ENCODE data around the gene SHISAL1.
"Not testable (repeated sequence)": the region's sequence is repeated elsewhere in the genome, so short reads cannot be mapped to it uniquely, and the experiment has no call there.

SHISAL1 gene

DNA sequence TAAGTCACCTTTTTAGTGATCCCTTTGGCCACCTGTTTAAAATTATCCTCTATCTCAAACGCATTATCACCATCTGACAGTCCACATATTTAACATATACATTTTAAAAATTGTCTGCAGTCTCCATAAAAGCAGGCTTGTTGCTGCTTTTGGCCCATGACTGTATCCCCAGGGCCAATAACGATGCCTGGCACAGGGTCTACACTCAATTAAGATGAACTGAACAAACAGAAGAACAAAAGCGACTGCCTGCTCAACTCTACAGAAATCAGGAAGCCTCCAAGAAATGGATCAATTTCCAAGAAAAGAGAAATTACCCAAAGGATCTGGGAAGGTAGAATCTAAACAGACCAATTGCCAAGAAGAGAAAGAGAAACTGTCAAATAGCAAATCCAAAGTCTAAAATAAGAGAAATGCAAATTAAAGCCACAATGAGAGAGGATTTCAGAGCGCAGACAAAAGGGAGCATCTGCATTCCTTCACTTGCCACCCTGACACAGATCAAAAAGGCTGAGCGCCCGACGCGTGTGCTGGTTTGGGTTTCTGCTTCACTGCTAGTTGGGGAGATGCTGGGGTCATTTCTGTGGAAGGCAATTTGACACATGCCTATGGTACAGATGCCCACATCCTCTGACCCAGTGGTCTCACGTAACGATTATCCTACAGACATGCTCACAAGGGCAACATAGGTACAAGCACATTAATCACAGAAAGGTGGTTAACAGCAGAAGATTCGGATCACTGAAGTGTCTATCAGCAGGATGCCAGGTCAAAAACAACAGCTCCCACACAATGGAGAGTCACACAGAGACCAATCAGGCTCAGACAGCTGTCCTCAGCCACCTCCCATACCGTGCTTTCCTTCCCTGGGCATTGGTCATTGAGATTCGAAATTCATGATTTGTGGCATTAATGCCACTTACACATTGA, 55.9 kb downstream of the SHISAL1 start:
- no peak for DNase-seq

DNA sequence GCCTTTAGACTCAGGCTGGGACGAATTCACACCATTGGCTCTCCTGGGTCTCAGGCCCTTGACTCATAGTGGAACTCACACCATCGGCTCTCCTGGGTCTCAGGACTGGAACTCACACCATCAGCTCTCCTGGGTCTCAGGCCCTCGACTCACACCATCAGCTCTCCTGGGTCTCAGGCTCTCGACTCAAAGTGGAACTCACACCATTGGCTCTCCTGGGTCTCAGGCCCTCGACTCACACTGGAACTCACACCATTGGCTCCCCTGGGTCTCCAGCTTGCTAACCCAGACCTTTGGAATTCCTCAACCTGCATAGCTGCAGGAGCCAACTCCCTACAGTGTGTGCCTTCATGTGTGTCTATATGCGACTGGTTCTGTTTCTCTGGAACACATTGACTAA, 56.7 kb downstream of the SHISAL1 start:
- DNase-seq: no peak

DNA sequence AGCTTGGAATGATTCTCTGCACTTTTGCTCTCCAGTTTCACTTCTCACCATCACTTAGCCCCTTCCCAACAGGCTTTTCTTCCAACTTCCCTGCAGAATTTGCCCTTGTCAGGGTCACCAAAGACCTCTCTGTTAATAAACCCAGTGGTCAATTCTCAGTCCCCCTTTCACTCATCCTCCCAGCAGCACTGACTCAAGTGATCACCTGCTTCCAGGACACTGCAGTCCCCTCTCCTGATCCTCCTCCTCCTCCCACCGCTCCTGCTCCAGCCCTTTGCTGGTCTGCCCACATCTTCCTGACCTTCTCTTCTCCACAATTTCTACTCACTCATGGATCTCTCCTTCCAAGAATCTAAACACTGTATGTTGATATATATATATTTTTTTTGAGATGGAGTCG, 57.9 kb downstream of the SHISAL1 start:
- no peak for DNase-seq

DNA sequence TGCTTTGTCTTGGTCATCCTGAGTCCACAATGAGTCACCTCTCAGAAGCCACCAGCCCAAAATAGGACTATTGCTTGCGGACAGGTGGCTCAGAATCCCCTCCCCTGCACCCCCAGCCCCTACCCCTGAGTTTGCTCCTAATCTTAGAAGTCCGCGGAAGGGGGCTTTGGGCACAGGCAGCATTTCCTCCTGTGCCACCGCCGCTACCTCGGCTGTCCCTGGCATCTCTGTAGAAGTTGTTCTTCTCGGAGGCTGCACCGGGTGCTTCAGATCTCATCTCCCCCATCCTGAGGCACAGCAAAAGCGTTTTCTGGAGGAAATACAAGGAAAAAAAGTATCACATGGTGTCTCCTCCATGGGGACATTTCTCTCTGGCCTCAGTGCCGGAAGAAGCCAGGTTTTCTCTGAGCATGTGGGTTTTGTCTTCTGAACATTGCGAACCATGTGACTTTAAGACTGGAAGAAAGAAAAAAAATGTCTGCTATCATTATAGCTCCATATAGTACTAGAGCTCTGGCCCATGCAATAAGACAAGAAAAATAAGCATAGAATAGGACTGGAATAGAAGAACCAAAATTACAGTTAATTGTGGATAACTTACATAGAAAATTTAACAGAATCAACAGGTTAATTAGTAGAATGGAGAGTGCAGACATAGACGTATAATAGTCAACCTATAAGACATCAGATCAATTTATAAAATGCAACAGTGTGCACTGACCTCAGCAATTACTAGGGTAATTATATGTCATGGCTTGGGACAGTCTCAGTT, 63.2 kb downstream of the SHISAL1 start:
- DNase-seq: no peak

DNA sequence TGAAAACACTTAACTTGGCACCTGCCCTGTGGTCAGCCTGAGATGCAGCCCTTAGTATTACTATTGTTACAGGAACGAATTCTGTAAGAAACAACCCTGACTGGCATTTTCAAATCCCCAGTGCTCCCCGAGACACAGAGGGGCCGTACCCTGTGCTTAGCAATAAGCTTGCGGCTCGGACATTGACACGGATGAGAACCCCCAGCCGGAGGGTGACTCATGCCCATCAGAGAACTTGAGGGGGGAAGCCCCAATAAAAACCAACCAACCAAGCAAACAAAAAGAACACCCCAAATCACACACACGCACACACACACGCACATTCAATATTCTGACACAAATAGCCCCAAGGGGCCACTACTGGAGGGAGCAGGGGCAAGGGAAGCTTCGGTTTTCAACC, 63.8 kb downstream of the SHISAL1 start:
- no peak for DNase-seq

DNA sequence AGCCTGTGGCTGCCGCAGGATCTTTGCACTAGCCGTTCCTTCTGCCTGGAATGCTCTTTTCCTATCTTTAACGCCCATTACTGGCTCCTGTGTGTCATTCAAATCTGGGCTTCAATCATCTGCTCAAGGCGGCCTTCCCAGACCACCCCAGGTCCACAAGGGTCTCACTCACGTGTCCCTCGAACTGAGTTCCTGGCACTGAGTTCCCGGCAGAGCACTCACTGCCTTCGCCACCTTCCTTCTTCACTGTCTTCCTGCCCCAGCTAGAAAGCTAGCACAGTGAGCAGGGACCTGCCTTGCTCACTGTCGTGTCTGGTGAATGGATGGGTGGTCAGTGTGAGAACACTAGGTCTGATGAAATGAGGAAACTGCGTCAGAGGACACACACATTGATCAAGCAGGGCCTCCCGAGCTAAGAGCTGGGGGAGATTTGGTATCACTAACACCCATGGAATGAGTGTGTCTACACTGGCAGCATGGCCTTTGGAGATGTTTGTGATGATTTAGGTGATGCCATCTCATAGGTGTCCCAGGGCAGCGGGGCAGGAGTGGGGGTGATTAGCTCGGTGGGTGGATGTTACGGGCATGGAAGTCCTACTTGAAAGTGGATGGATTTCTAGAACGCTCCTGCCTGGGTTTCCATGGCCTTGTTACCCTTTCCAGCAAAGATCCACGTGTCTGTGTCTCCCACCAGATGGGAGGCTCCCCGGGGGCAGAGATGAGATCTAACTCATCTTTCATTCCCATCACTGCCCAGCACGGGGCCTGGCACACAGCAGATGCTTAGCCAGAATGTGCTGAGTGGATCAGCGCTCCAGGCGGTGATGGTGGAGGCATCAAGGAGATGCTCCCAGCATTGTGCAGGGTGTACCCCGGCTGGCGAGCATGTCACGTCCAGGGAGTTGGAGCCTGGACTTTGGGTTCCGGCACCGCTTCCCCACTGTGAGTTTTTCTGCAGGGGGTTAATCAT, 64.5 kb downstream of the SHISAL1 start:
- no peak for DNase-seq

DNA sequence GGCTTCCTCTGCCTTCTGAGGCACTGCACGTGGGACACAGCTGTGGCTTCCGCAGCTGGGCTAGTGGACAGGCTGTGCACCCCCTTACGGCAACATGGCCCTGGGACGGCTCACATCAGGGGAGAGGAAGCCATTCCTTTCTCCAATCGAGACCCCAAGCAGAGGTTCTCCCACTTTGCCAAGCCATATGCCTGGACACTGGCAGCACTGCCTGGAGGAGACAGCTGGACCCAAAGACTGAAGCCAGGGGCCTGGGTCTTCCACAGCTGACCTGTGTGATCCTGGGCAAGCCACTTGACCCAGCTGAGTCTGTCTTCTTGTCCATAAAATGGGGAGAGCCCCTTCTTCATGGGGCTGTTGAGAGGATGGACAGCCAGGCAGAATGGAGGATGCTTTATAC, 65.4 kb downstream of the SHISAL1 start:
- DNase-seq: no peak

DNA sequence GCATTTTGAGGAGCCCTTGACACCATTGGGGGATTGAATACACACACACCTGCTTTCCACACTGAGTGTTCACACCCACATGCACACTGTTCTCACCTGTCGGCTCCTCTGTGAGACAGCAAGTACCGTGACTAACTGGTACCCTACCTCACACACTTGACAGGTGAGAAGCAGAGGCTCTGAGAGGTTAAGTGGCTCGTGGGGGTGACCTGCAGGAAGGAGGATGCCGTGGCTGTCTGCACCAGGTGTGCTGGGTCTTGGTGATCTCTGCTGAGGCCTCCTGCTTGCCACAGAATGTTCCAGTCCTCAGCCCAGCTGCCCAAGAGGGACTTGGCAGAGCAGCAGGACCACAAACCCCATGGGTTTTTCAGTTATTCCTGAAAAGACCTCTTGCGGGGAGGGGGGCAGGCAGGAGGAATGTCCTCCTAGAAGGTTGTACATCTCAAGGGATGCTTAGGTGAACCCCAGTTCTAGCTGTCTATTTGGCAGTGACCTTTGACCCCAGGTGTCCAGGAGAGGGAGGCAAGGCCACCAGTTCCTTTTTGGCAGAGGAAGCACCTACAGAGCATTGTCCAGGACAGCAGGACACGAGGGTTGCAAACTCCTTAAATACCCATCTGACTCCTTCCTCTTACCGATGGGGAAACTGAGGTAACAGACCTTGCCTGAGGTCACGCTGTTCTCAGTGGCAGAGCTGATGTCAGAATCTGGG, 66.0 kb downstream of the SHISAL1 start:
- no peak for DNase-seq

DNA sequence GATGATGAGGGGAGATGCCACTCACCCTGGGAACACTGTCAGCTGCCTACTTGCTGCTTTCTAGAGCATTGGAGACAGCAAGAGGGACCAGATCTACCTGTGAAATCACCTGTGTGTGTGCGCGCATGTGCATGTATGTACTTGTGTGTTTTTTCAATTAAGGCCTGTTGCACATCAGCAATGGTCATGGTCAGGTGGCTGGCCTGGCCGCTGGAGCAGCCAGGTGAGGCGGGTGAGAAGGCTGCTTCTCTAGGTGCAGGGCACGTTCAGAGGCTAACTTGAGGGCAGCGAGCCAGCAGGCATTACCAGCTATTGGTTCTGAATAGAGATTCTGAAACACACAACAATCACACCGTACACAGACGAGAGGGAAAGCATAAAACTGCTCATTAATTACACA, 66.9 kb downstream of the SHISAL1 start:
- no peak for DNase-seq

DNA sequence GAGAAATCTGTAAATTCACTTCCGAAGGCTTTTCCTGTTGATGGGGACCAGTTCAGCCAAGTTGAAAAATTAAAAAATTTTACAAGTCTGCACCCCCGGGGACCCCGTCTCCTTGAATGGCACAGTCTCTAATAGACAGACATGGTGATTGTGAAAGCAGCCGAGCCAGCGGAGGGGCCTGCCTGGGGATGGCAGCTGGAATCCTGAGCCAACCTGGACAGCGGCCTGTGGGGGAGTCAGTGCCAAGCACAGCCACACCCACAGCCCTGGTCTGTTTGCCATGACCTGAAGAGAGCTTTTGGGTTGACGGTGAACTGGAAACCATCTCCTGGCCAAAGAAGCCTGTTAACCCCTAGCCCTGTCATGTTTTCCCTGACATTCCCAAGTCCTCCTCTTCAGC, 67.3 kb downstream of the SHISAL1 start:
- no peak for DNase-seq

DNA sequence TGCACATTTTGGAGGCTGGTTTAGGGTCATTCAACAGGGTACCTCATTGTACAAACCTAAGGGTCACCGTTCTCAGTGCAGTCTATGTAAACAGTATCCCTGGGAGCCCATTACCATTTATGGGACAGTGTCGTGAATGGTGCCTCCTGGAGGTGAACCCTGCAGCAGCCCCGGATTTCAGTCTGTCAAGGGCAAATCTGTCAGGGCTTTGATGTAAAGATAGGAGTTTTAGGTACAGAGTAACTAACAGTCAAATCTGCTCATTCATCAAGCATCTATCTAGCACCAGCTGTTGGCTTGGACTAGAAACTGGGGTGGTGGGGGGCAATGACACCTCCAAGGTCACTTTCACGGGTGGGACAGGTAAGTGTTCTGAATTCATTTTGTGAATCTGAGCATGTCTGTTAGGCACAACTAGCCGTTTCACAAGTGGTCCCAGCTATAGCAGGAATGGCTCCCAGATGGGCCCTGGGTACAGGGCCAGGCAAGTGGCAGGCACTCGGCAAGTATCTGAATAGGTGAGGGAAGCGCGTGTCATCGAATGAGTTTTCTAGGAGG, 68.4 kb downstream of the SHISAL1 start:
- no peak for DNase-seq

DNA sequence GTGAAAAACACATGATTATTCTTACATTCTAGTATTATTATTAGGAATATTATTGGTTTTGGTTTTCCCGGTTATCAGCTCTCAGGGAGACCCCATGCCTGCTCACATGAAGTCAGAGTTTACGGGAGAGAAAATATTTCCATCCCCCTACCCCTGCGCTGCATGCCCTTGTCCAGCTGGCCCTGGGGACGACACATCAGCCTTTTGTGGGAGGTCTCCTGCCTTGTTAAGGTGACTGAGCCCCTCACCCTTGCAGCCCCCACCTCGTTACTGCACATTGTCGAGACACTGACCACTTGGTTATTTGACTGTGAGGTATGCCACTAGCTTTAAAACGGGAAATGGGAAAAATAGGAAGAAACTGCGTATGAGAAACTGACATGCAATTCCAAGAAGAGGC, 69.0 kb downstream of the SHISAL1 start:
- no peak for DNase-seq

DNA sequence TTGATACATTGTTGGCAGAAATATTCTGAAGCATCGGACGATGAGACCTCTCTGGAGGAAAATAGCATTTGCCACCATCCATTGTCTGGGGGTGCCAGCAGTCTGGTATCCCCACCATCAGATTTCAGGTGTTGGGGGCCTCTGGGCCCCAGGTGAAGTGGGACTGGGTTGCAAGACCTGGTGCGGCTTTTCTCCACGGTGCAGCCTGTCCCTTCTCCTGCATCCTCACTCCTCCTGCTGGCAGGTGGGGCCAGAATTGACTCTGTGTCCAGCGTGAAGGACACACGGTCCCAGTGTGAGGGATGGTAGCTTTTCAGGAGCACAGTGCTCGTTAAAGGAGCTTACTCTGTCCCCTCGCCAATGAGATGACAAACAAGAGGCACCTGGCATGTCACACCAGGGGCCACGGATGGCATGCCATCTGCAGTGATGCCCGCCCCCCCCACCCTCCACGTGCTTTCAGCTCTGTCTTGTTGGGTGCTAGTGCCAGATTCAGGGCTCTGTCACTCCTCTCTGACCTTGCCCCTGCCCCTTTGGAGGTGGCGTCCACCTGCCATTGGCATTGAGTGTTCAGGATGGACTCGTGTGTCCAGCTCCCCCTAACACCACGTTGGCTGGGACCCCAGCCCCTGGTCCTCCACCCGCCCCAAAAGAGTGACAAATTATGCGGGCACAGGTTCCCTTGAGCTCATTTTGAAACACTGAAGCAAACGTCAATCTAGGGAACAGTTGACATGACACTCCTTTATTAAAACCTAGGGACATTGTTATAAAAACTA, 69.6 kb downstream of the SHISAL1 start:
- no peak for DNase-seq

DNA sequence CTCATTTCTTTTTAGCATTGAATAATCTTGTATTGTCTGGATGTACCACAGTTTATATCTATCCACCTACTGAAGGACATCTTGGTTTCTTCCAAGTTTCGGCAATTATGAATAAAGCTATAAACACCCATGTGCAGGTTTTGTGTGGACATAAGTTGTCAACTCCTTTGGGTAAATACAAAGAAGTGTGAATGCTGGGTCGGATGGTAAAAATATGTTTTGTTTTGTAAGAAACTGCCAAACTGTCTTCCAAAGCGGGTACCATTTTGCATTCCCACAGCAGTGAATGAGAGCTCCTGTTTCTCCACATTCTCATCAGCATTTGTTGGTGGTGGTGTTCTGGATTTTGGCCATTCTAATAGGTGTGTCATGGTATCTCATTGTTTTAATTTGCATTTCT, 71.6 kb downstream of the SHISAL1 start:
- not testable (repeated sequence) for DNase-seq

DNA sequence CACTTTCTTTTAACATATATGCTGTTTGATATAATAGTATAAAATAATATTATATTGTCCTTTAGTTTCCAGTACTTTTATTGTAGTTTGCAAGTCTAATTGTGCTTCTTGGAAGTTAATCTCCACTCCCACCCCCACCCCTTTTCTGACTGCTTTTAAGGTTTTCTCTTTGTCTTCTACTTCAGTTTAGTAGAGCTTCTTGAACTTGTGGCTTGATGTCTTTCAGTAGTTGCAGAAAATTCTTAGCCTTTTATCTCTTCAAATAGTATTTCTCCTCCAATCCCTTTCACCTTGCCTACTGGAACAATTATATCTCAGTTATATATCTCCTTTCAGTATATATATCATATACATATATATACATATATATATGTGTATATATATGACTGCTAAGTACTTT, 75.5 kb downstream of the SHISAL1 start:
- no peak for DNase-seq

DNA sequence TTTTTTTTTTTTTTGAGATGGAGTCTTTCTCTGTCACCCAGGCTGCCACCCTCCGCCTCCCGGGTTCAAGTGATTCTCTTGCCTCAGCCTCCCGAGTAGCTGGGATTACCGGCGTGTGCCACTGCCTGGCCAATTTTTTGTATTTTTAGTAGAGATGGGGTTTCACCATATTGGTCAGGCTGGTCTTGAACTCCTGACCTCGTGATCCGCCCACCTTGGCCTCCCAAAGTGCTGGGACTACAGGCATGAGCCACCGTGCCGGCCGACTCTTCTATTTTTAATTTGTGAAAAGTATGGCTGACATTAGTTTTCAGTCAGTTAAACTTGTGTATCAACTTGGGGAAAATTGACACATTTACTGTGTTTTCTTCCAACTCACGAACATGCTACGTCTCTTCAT, 78.4 kb downstream of the SHISAL1 start:
- not testable (repeated sequence) for DNase-seq

DNA sequence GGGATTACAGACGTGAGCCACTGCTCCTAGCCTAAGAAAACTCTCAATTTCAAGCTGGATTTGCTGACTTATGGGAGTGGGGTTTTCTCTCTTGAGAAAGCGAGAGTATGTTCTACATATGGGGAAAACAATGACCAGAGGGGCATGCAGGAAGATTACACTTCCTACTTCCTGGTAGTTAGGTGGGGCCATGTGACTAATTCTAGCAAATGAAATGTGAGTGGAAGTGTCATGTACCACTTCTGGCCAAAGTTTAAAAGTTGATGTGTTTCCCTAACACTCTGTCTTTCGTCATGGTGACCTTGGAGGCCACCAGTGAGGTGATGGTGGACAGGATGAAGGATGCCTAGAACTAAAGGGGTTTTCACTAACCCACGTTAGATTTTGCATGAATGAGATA, 81.5 kb downstream of the SHISAL1 start:
- DNase-seq: no peak

DNA sequence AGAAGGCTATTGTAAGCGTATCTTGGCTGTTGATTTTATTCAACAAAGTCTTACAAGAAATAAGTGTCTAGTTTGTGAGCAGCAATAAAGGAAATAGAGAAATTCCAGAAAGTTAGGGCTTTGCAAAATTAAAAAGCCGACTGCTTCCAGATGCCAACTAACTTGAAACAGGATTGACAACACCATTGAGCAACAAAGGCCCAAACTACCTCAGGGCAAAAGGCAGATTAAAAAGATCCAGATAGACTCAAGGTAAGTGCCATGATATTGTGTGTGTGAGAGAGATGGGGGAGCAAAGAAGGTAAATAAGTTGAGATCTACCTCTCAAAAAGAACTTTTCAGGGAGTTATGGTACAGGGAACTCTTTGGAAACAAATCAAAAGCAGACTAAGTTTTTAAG, 82.9 kb downstream of the SHISAL1 start:
- DNase-seq: no peak

DNA sequence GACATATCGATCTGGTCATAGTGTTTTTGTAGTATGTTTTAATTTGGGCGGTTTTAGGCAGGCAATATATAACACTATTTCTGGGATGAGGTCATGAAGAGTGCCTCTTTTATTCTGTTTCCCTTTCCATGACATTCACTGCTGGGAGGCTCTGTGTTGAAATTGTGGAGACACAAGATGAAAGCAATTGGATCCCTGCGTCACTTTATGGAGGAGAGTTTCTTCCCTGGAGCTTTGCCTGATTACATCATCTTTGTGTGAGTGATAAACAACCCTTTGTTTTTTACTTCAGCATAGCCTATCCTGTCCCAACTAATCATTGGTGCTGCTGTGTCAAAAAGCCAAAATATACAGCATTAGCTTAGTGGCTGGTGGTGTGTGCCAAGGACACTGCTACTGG, 83.4 kb downstream of the SHISAL1 start:
- no peak for DNase-seq

DNA sequence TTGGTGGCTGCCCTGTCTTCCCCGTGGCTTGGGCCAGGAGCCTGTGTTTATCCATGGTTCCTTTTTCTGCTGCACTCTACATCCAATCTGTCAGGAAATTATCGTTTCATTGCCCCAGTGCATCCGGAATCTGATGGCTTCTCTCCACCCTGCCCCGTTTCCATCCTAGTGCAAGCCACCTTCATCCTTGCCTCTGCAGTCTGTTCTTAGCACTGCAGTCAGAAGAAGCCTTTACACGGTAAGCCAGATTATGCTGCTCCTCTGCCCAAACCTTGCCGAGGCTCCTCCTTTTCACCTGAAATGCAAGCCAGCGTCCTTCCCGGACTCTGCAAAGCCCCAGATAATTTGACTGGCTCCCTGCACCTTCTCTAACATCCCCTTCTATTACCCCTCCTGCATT, 86.9 kb downstream of the SHISAL1 start:
- no peak for DNase-seq

DNA sequence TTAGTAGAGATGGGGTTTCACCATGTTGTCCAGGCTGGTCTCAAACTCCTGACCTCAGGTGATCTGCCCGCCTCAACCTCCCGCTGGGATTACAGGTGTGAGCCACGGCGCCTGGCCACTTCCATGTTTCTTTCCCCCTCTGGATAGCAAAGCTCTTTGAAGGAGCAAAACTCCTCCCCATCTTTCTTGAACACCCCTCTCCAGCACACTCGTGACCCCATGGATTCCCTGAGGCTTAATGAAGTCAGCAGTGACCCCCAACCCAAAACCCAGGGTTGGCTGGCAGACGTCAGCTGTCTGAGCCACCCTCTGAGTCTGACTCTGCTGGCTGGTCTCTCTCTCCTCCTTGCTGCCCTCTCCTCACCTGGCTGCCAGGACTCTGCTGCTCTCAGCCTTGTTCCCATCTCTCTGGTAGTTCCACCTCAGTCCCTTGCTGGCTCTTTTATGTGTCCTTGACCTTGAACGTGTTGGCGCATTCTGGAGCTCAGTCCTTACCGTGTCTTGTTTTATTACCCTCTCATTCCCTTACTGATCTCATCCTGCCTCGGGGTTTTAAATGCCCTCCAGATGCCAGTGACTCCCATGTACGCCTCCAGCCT, 87.6 kb downstream of the SHISAL1 start:
- no peak for DNase-seq
